NT2/D1 (cell line): ENCODE data around the gene CA5A.
"Not testable (repeated sequence)": the region's sequence is repeated elsewhere in the genome, so short reads cannot be mapped to it uniquely, and the experiment has no call there.

Source experiments
- SUZ12 ChIP-seq: IDR thresholded peaks from 2 replicates; pipeline ENCODE4 v1.6.1; 2011; ENCODE audit not compliant: insufficient read length, insufficient read depth; ENCODE audit errors: extremely low read depth
- YY1 ChIP-seq: IDR thresholded peaks from 2 replicates; pipeline ENCODE4 v1.6.1; 2011; ENCODE audit not compliant: insufficient read length, insufficient read depth

DNA sequence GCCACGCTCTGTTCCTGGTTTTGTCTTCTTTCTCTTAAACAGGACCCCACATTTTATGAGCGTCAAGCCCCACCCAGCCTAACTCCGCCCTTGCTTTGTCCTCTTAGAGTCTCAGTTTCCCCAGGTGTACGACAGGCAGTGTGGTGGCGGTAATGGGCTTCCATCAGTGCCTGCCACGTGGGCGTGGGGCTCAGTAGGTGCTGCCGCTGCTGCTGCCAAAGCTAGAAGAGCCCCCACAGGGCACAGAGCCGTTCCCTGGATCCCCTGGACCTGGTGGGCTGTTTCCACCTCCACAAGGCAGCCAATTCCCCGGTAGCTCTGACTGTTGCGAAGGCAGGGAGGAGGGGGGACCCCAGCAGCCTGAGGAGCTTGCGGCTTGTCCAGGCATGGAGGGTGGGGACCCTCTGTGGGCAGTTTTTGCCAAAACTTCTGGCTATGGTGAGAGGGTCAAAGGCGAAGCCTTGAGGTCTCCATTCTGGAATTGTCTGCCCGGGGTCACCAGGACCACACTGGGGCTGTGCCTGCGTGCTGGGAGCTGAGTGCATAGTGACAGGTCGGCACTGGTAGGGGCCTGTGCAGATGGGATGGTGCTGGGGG, 39.3 kb downstream of the CA5A start:
- TF ChIP-seq SUZ12, YY1: not testable (repeated sequence)
